H9 (cell line): Measurements from ENCODE around the gene ARHGEF7. TPM values are rescaled to one million over a fixed set of nuclear protein-coding genes. Genes with fewer than 3 reads are reported as not detected.

Experiments used
- DNase-seq: peaks from one replicate; pipeline ENCODE4 v3.0.0-alpha.2; 2017
- H2AFZ ChIP-seq: one replicate; pipeline ENCODE4 v1.6.1; 2013; ENCODE audit warnings: mild to moderate bottlenecking, low read length, control low read depth, moderate library complexity
- H2AK5ac ChIP-seq: 2 replicates; pipeline ENCODE4 v1.6.1; 2013; ENCODE audit warnings: low read length, control low read depth, mixed read lengths; ENCODE audit not compliant: insufficient read length
- H2BK120ac ChIP-seq: one replicate; pipeline ENCODE4 v1.6.1; 2013; ENCODE audit warnings: low read depth, mild to moderate bottlenecking, low read length, control low read depth, inconsistent platforms; ENCODE audit not compliant: poor library complexity, severe bottlenecking
- H2BK12ac ChIP-seq: 2 replicates; pipeline ENCODE4 v1.6.1; 2013; ENCODE audit warnings: low read length, control low read depth, mixed read lengths, low read depth; ENCODE audit not compliant: insufficient read length
- H2BK15ac ChIP-seq: 2 replicates; pipeline ENCODE4 v1.6.1; 2013; ENCODE audit warnings: low read depth, low read length, control low read depth
- H2BK20ac ChIP-seq: one replicate; pipeline ENCODE4 v1.6.1; 2013; ENCODE audit warnings: low read depth, mild to moderate bottlenecking, low read length, control low read depth, inconsistent platforms; ENCODE audit not compliant: poor library complexity, severe bottlenecking
- H2BK5ac ChIP-seq: 2 replicates; pipeline ENCODE4 v1.6.1; 2013; ENCODE audit warnings: low read length, control low read depth, mixed read lengths; ENCODE audit not compliant: insufficient read length
- H3K14ac ChIP-seq: 2 replicates; pipeline ENCODE4 v1.6.1; 2013; ENCODE audit warnings: low read length, control low read depth; ENCODE audit not compliant: insufficient read depth
- H3K18ac ChIP-seq: 2 replicates; pipeline ENCODE4 v1.6.1; 2013; ENCODE audit warnings: low read depth, mild to moderate bottlenecking, mixed read lengths, low read length, control low read depth; ENCODE audit not compliant: insufficient read length
- H3K23ac ChIP-seq: 2 replicates; pipeline ENCODE4 v1.6.1; 2013; ENCODE audit warnings: low read length, control low read depth, mixed read lengths, low read depth; ENCODE audit not compliant: insufficient read length
- H3K23me2 ChIP-seq: 2 replicates; pipeline ENCODE4 v1.6.1; 2013; ENCODE audit warnings: low read depth, mild to moderate bottlenecking, mixed read lengths, low read length, control low read depth; ENCODE audit not compliant: insufficient read length, poor library complexity, severe bottlenecking
- H3K27ac ChIP-seq: 2 replicates; pipeline ENCODE4 v1.5.1; 2013; ENCODE audit warnings: low read length, control low read depth, mixed read lengths, low read depth; ENCODE audit not compliant: insufficient read length
- H3K27me3 ChIP-seq: 2 replicates; pipeline ENCODE4 v1.6.1; 2013; ENCODE audit warnings: low read length, control low read depth, inconsistent platforms; ENCODE audit not compliant: insufficient read depth
- H3K4ac ChIP-seq: 2 replicates; pipeline ENCODE4 v1.6.1; 2013; ENCODE audit warnings: low read depth, mild to moderate bottlenecking, control low read depth, inconsistent platforms, low read length, moderate library complexity
- H3K4me1 ChIP-seq: 2 replicates; pipeline ENCODE4 v1.6.1; 2013; ENCODE audit warnings: low read length, control low read depth, inconsistent platforms; ENCODE audit not compliant: insufficient read depth
- H3K4me2 ChIP-seq: 2 replicates; pipeline ENCODE4 v1.6.1; 2013; ENCODE audit warnings: low read length, control low read depth, mixed read lengths; ENCODE audit not compliant: insufficient read length, insufficient read depth
- H3K56ac ChIP-seq: 2 replicates; pipeline ENCODE4 v1.6.1; 2013; ENCODE audit warnings: low read depth, mild to moderate bottlenecking, mixed read lengths, low read length, control low read depth; ENCODE audit not compliant: insufficient read length
- H3K79me1 ChIP-seq: 2 replicates; pipeline ENCODE4 v1.6.1; 2013; ENCODE audit warnings: low read depth, mild to moderate bottlenecking, moderate library complexity, low read length, control low read depth, inconsistent platforms; ENCODE audit not compliant: insufficient read depth, poor library complexity, severe bottlenecking
- H3K79me2 ChIP-seq: 2 replicates; pipeline ENCODE4 v1.6.1; 2013; ENCODE audit warnings: low read length, control low read depth, inconsistent platforms; ENCODE audit not compliant: insufficient read depth
- H3K9ac ChIP-seq: 2 replicates; pipeline ENCODE4 v1.6.1; 2013; ENCODE audit warnings: low read length, control low read depth, mixed read lengths; ENCODE audit not compliant: insufficient read length; ENCODE audit errors: extremely low read depth
- H3K9me3 ChIP-seq: one replicate; pipeline ENCODE4 v1.6.1; 2013; ENCODE audit warnings: low read depth, low read length, inconsistent platforms; ENCODE audit not compliant: control insufficient read depth
- H3T11ph ChIP-seq: one replicate; pipeline ENCODE4 v1.6.1; 2013; ENCODE audit warnings: mild to moderate bottlenecking, low read length, control low read depth, inconsistent platforms
- H4K20me1 ChIP-seq: one replicate; pipeline ENCODE4 v1.6.1; 2013; ENCODE audit not compliant: control insufficient read depth, insufficient read length, insufficient read depth
- H4K5ac ChIP-seq: 2 replicates; pipeline ENCODE4 v1.6.1; 2013; ENCODE audit warnings: low read depth, mild to moderate bottlenecking, mixed read lengths, low read length, control low read depth; ENCODE audit not compliant: insufficient read length
- H4K8ac ChIP-seq: replicated peaks from 2 replicates; pipeline ENCODE4 v1.6.1; 2013; ENCODE audit warnings: low read length, control low read depth, mixed read lengths, low read depth; ENCODE audit not compliant: insufficient read length
- H4K91ac ChIP-seq: 2 replicates; pipeline ENCODE4 v1.6.1; 2013; ENCODE audit warnings: low read depth, mild to moderate bottlenecking, moderate library complexity, mixed read lengths, low read length, control low read depth; ENCODE audit not compliant: insufficient read length
- H3K27ac Mint-ChIP-seq, 3 experiments: 2 replicates in 2 of 3; 3 replicates in 1 of 3; pipeline ENCODE4 v1.8.0; 2020 to 2021; ENCODE audit warnings: mixed read lengths in 3 of 3, mild to moderate bottlenecking in 1 of 3, moderate library complexity in 1 of 3
- H3K27me3 Mint-ChIP-seq: 2 replicates; pipeline ENCODE4 v1.8.0; 2021; ENCODE audit warnings: low read depth, mild to moderate bottlenecking, moderate library complexity, mixed read lengths
- H3K36me3 Mint-ChIP-seq, 3 experiments: 2 replicates in 2 of 3; 3 replicates in 1 of 3; pipeline ENCODE4 v1.8.0; 2020 to 2021; ENCODE audit warnings: low read depth in 3 of 3, mixed read lengths in 3 of 3; ENCODE audit not compliant: insufficient read depth in 1 of 3
- H3K4me1 Mint-ChIP-seq, 2 experiments: 2 replicates each; pipeline ENCODE4 v1.8.0; 2020; ENCODE audit warnings: mixed read lengths in 2 of 2
- H3K4me3 Mint-ChIP-seq, 2 experiments: 2 replicates in 1 of 2; 3 replicates in 1 of 2; pipeline ENCODE4 v1.8.0; 2020 to 2021; ENCODE audit warnings: mild to moderate bottlenecking in 2 of 2, mixed read lengths in 2 of 2, moderate library complexity in 1 of 2
- H3K9me3 Mint-ChIP-seq, 2 experiments: 2 replicates in 1 of 2; 3 replicates in 1 of 2; pipeline ENCODE4 v1.8.0; 2020; ENCODE audit warnings: mild to moderate bottlenecking in 2 of 2, mixed read lengths in 2 of 2, moderate library complexity in 1 of 2
- WGBS: extraction: QIAGEN DNeasy Blood & Tissue Kit; methylation state at CpG from one replicate; pipeline ENCODE4 v1.1.7; 2013; ENCODE audit warnings: missing lambda C conversion rate, low lambda C conversion rate, mixed read lengths; ENCODE audit not compliant: insufficient read length; ENCODE audit errors: extremely low coverage; 5-methylcytosine and 5-hydroxymethylcytosine counted together
- total RNA-seq: library from RNA; stranded (reverse); gene quantifications from 2 replicates; pipeline ENCODE4 v1.2.1, GENCODE V29; 2021
- TF ChIP-seq, protein P1 (sequence below): fragments of 200-600 bp; sonication (generic); conservative IDR thresholded peaks from 3 replicates; pipeline ENCODE4 v1.8.0; 2021; ENCODE audit warnings: antibody characterized with exemption, mild to moderate bottlenecking

The ARHGEF7 gene
- total RNA-seq, 1 experiment from 2014 or later, result 51.9 TPM

- Histone ChIP-seq H3K4me2 (no peak overlapping the region), H2BK5ac (no peak overlapping the region), H3K23me2 (no peaks in the 10 kb centered on the region), H3K4me1 (no peaks in the 10 kb centered on the region), H3K56ac (no peak overlapping the region), H4K8ac (no peak overlapping the region), H2BK12ac (no peak overlapping the region), H3K79me1 (no peaks in the 10 kb centered on the region), H4K5ac (no peak overlapping the region), H4K91ac (no peak overlapping the region), H3K9me3 (no peaks in the 10 kb centered on the region), H3K27ac (no peak overlapping the region), H2AK5ac (no peak overlapping the region), H3K9ac (no peak overlapping the region), H3K14ac (no peak overlapping the region), H2BK15ac (no peak overlapping the region), H3K27me3 (no peaks in the 10 kb centered on the region), H4K20me1 (no peaks in the 10 kb centered on the region), H2BK20ac (no peak overlapping the region), H3K79me2 (no peaks in the 10 kb centered on the region), H3K23ac (no peak overlapping the region), H3K18ac (no peak overlapping the region), H2AFZ (no peak overlapping the region), H3T11ph (no peak overlapping the region), H2BK120ac (no peak overlapping the region), H3K4ac (no peak overlapping the region)
- Mint-ChIP-seq H3K9me3 (no peaks in the 10 kb centered on the region), H3K36me3 (peaks cover 5 to 26% (median 13%) of the 10 kb centered on the region in 3 experiments; a peak in 6 of 7 replicates), H3K4me3 (no peak overlapping the region), H3K4me1 (peaks cover 21 to 22% of the 10 kb centered on the region in 2 experiments), H3K27me3 (no peaks in the 10 kb centered on the region), H3K27ac (no peak overlapping the region)
- DNase-seq, result no peak
- TF ChIP-seq, protein P1, sequence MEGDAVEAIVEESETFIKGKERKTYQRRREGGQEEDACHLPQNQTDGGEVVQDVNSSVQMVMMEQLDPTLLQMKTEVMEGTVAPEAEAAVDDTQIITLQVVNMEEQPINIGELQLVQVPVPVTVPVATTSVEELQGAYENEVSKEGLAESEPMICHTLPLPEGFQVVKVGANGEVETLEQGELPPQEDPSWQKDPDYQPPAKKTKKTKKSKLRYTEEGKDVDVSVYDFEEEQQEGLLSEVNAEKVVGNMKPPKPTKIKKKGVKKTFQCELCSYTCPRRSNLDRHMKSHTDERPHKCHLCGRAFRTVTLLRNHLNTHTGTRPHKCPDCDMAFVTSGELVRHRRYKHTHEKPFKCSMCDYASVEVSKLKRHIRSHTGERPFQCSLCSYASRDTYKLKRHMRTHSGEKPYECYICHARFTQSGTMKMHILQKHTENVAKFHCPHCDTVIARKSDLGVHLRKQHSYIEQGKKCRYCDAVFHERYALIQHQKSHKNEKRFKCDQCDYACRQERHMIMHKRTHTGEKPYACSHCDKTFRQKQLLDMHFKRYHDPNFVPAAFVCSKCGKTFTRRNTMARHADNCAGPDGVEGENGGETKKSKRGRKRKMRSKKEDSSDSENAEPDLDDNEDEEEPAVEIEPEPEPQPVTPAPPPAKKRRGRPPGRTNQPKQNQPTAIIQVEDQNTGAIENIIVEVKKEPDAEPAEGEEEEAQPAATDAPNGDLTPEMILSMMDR, result no peak
- no CpG with 5 or more reads among the region's 3 CpGs for WGBS
Observed at GRCh38 chr13:111263566-111263965, 148.5 kb downstream of the ARHGEF7 start.
